K562 (cell line): ENCODE data around the gene ARF4. TPM values are rescaled to one million over a fixed set of nuclear protein-coding genes. Genes with fewer than 3 reads are reported as not detected.

Experiments
- ATAC-seq: fragments of 200-7000 bp; cut with Tn5 transposase; 3 replicates; pipeline ENCODE4 v1.9.1; 2020; ENCODE audit warnings: moderate library complexity
- BruUV-seq: library from RNA; stranded (reverse); fragments of 400-500 nt; replicated peaks from 2 replicates; lab custom pipeline; 2021; lab: Mats Ljungman, UMichigan
- CTCF ChIA-PET: fragments of 300-600 bp; formaldehyde crosslinking; extraction: SDS; loops from one replicate; lab custom pipeline; 2021; ENCODE audit warnings: low intra/inter-chr PET ratio; lab: Yijun Ruan, JAX
- POLR2A ChIA-PET: fragments of 300-600, 350-650 bp; sonication (Branson Sonifier 250); formaldehyde crosslinking; extraction: SDS; loops from one replicate; lab custom pipeline; 2021; ENCODE audit warnings: antibody characterized with exemption, inconsistent platforms; lab: Yijun Ruan, JAX
- DNase-seq, 4 experiments: peaks; one replicate each; pipeline versions ENCODE4 v3.0.0 to v3.0.0-alpha.2; 2011 to 2018; ENCODE audit warnings: low spot score in 3 of 4, mixed read lengths in 3 of 4; ENCODE audit errors: extremely low read depth in 1 of 4
- FAIRE-seq: peaks from 2 replicates; lab custom pipeline; 2011; peaks lifted over from hg19 to GRCh38; lab: Jason Lieb, UNC
- H2AFZ ChIP-seq: 2 replicates; pipeline ENCODE4 v1.6.0; 2011; ENCODE audit warnings: low read depth, low read length, control low read depth, inconsistent platforms
- H3K27ac ChIP-seq: fragments of 200-600 bp; 3 replicates; pipeline ENCODE4 v1.8.0; 2011; ENCODE audit warnings: low read depth, mild to moderate bottlenecking, control low read depth, inconsistent platforms, low read length, moderate library complexity, mixed read lengths; ENCODE audit errors: extremely low read depth
- H3K27me3 ChIP-seq, 2 experiments: fragments of 300-600 bp in 1 of 2; 2 replicates in 1 of 2; 3 replicates in 1 of 2; pipeline versions ENCODE4 v1.6.0 to v1.8.0; 2011; ENCODE audit warnings: inconsistent platforms in 2 of 2, low read length in 2 of 2, mild to moderate bottlenecking in 1 of 2, mixed read lengths in 1 of 2, moderate library complexity in 1 of 2; ENCODE audit not compliant: control insufficient read depth in 2 of 2, insufficient read depth in 2 of 2
- H3K36me3 ChIP-seq: fragments of 300-600 bp; 3 replicates; pipeline ENCODE4 v1.8.0; 2011; ENCODE audit warnings: mild to moderate bottlenecking, low read length, inconsistent platforms; ENCODE audit not compliant: control insufficient read depth, insufficient read depth
- H3K4me1 ChIP-seq, 2 experiments: fragments of 200-600 bp in 1 of 2; replicated peaks in 1 of 2; 2 replicates in 1 of 2; 3 replicates in 1 of 2; pipeline versions ENCODE4 v1.5.1 to v1.8.0; 2011; ENCODE audit warnings: inconsistent platforms in 2 of 2, low read length in 2 of 2, mild to moderate bottlenecking in 1 of 2, mixed read lengths in 1 of 2, moderate library complexity in 1 of 2; ENCODE audit not compliant: control insufficient read depth in 2 of 2, insufficient read depth in 2 of 2
- H3K4me2 ChIP-seq: 2 replicates; pipeline ENCODE4 v1.6.1; 2011; ENCODE audit warnings: low read length, control low read depth, inconsistent platforms, mixed read lengths; ENCODE audit not compliant: insufficient read depth
- H3K4me3 ChIP-seq: fragments of 200-600 bp; sonication (generic), shearing (Covaris generic); 2 replicates; pipeline ENCODE4 v1.5.1; 2016; ENCODE audit warnings: control low read depth, inconsistent platforms
- H3K79me2 ChIP-seq: fragments of 200-600 bp; 3 replicates; pipeline ENCODE4 v1.8.0; 2011; ENCODE audit warnings: low read length, inconsistent platforms; ENCODE audit not compliant: control insufficient read depth, insufficient read depth
- H3K9ac ChIP-seq, 2 experiments: 2 replicates each; pipeline versions ENCODE4 v1.6.0 to v1.6.1; 2011; ENCODE audit warnings: low read depth in 2 of 2, low read length in 2 of 2, control low read depth in 1 of 2, inconsistent platforms in 1 of 2, mild to moderate bottlenecking in 1 of 2, mixed read lengths in 1 of 2; ENCODE audit not compliant: insufficient read depth in 1 of 2
- H3K9me1 ChIP-seq: one replicate; pipeline ENCODE4 v1.6.0; 2011; ENCODE audit warnings: inconsistent platforms, mild to moderate bottlenecking, low read length, moderate library complexity; ENCODE audit not compliant: control insufficient read depth, insufficient read depth
- H3K9me3 ChIP-seq: replicated peaks from 2 replicates; pipeline ENCODE4 v1.5.1; 2011; ENCODE audit warnings: low read depth, low read length, inconsistent platforms; ENCODE audit not compliant: control insufficient read depth, insufficient read depth
- H4K20me1 ChIP-seq: replicated peaks from 2 replicates; pipeline ENCODE4 v1.6.1; 2011; ENCODE audit warnings: low read length, inconsistent platforms, mixed read lengths; ENCODE audit not compliant: control insufficient read depth, insufficient read depth
- HLTF ChIP-seq: fragments of 450-650 bp; IDR thresholded peaks from 2 replicates; pipeline ENCODE4 v1.6.1; 2016
- POLR2A ChIP-seq: fragments of 450-650 bp; conservative IDR thresholded peaks from 2 replicates; pipeline ENCODE4 v1.6.1; 2016
- ZNF212 ChIP-seq: fragments of 450-650 bp; formaldehyde crosslinking; IDR thresholded peaks from 2 replicates; pipeline ENCODE4 v1.4.0; 2020; ENCODE audit warnings: mild to moderate bottlenecking
- WGBS: fragments of 100-300 bp; shearing (Covaris generic); methylation state at CpG from one replicate; pipeline ENCODE4 v1.1.6; 2016; ENCODE audit warnings: low coverage, mixed read lengths; ENCODE audit not compliant: insufficient coverage; ENCODE audit errors: missing lambda C conversion rate; 5-methylcytosine and 5-hydroxymethylcytosine counted together
- in situ Hi-C: fragments of 300-500 bp; cut with MboI; formaldehyde crosslinking; loops from 4 replicates; pipeline ENCODE4 v1.15.0; 2018; ENCODE audit warnings: inconsistent platforms, mixed read lengths
- intact Hi-C: fragments of 100-400 bp; cut with micrococcal nuclease; formaldehyde crosslinking; loops from 2 replicates; pipeline ENCODE4 v1.14.2; 2022
- polyA plus RNA-seq, 8 experiments: library from polyadenylated mRNA; depleted of rRNA in 4 of 8; stranded (reverse) in 5 of 8; unstranded in 3 of 8; fragments of >200 nt; fragmentation: Nextera tagmentation in 2 of 8; fragmentation: Illumina TruSeq in 1 of 8; extraction: Ambion mirVana in 2 of 8; extraction: Trizol in 1 of 8; gene quantifications; 2 replicates each; pipeline versions ENCODE4 v1.2.1 to v1.2.3, GENCODE V29; 2011 to 2014; ENCODE audit warnings: inconsistent platforms in 1 of 8, missing spikeins in 1 of 8
- total RNA-seq, 7 experiments: library from RNA; depleted of rRNA in 6 of 7; stranded (reverse); fragments of >200 nt in 6 of 7; fragmentation: Illumina TruSeq in 2 of 7; extraction: Trizol in 2 of 7; gene quantifications; 2 replicates each; pipeline versions ENCODE4 v1.2.1 to v1.2.3, GENCODE V29; 2011 to 2021; ENCODE audit warnings: low replicate concordance in 1 of 7

Gene ARF4
- total and polyA plus RNA-seq, 9 of the 15 experiments (the other 6 are each of a cell fraction or from before 2014, with no cell fraction given), result 41.1 to 273 (median 83.8) TPM

DNA sequence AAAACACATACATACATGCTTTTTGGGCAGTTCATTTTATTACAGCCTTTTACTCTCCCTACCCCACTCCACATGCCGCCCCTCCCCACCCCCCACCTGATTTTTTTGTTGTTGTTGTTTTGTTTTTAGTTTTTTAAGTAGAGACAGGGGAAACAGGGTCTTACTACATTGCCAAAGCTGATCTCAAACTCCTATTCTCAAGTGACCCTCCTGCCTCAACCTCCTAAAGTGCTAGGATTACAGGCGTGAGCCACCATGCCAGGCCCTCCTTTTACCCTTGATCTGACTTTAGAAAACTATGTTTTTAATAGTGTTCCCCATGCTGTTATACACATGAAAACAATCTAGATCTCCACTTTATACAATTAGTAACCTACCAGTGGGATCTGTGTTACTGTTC lies 26.3 kb downstream of the ARF4 start:
- ChIA-PET CTCF (no interaction called here), POLR2A (no interaction called here)
- Histone ChIP-seq H3K9me3 (no peaks in the 10 kb centered on the region), H3K9me1 (no peaks in the 10 kb centered on the region), H3K27me3 (no peaks in the 10 kb centered on the region), H4K20me1 (no peaks in the 10 kb centered on the region), H3K9ac (no peak overlapping the region), H2AFZ (no peak overlapping the region), H3K4me1 (no peaks in the 10 kb centered on the region; a peak in 1 of 5 replicates), H3K4me2 (no peak overlapping the region), H3K79me2 (peaks cover 5% of the 10 kb centered on the region; the same call in 1 of the 3 replicates), H3K36me3 (peaks cover 66% of the 10 kb centered on the region; the same call in 2 of the 3 replicates), H3K4me3 (no peak overlapping the region), H3K27ac (no peak overlapping the region)
- WGBS, result 92% methylated on average over 1 of the region's 2 CpGs
- DNase-seq, result no peak
- TF ChIP-seq ZNF212 (CRISPR knock-in tag), result no peak
- intact Hi-C loops (no loop called here), in situ Hi-C loops (no loop called here)
- BruUV-seq, result no TSS peak
- no peak for FAIRE-seq
- no peak for ATAC-seq

DNA sequence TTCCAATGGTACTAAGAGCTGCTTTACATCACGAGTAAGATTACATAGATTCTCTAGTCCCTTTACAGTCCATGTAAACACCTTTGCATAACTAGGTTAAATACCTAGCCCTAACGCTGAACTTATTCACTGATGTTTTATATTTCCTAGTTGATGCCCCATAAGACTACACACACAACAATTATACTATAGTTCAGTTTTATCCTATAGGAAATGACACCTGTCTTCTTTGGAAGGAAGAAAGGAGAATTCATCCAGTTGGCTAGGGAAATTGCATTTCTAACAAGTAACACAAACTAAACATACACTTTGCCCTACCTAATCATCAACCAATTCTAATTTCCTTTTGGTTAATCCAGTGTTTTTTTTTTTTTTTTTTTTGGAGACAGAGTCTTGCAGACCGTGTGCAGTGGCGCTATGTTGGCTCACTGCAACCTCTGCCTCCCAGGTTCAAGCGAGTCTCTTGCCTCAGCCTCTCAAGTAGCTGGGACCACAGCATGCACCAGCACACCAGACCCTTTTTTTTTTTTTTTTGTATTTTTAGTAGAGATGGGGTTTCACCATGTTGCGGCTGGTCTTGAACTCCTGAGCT lies 27.2 kb downstream of the ARF4 start:
- H3K9ac ChIP-seq, result no peak overlapping the region
- peaks cover 61% of the 10 kb centered on the region; the same call in 2 of the 3 replicates for H3K36me3 ChIP-seq
- in situ Hi-C loops, result no loop called here
- H3K27me3 ChIP-seq, result no peaks in the 10 kb centered on the region
- intact Hi-C loops, result no loop called here
- 88% methylated on average over 3 of the region's 6 CpGs for WGBS
- DNase-seq, result no peak
- BruUV-seq, result no TSS peak
- TF ChIP-seq HLTF (no peak), POLR2A (0 out of 2 replicates have a peak, but pooled peaks have one; percentile 40)
- no peaks in the 10 kb centered on the region; a peak in 1 of 5 replicates for H3K4me1 ChIP-seq
- ChIA-PET CTCF (no interaction called here), POLR2A (interaction anchor here (0.6 kb wide), 2 partner anchors 101 to 269 kb away, joined by 3 read pairs; no protein-coding TSS in a partner anchor)
- no peak; the same call in 2 of the 3 replicates for ATAC-seq
- no peak overlapping the region for H2AFZ ChIP-seq
- no peak overlapping the region for H3K27ac ChIP-seq
- no peak for FAIRE-seq
- no peaks in the 10 kb centered on the region for H3K9me3 ChIP-seq
- no peaks in the 10 kb centered on the region for H3K9me1 ChIP-seq
- H4K20me1 ChIP-seq, result no peaks in the 10 kb centered on the region
- H3K4me2 ChIP-seq, result no peak overlapping the region
- H3K4me3 ChIP-seq, result no peak overlapping the region
- no peaks in the 10 kb centered on the region for H3K79me2 ChIP-seq
